HG03575 (cell line): ENCODE results near the gene HAO2.
"Not testable (repeated sequence)": the region's sequence is repeated elsewhere in the genome, so short reads cannot be mapped to it uniquely, and the experiment has no call there.

Source experiments
- ATAC-seq: cut with Tn5 transposase; IDR thresholded peaks from one replicate; pipeline ENCODE4 v1.9.1; 2021; ENCODE audit not compliant: unreplicated experiment, insufficient number of reproducible peaks, low FRiP score; ENCODE audit errors: extremely low read depth

Gene HAO2

GRCh38 chr1:119368554-119368953 lies at the start of gene HAO2:
HAO2 (plus strand) TSS chr1:119368785; CDS start chr1:119381086, 12,301 bp downstream.
- no peak for ATAC-seq

DNA sequence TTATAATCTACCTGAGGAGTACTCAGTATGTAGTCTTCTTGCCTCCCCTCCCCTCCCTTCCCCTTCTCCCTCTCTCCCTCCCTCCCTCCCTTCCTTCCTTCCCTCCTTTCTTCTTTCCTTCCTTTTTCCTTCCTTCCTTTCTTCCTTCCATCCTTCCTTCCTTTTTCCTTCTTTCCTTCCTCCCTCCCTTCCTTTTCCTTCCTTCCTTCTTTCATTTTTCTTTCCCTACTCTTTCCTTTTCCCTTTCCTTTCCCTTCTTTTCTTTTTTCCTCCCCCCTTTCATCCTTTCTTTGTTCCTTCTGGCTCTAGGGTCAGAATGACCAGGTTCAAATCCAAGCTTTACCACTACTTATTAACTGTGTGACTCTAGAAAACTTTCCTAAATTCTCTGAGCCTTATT lies 48.5 kb upstream of the HAO2 start:
- ATAC-seq, result no peak

DNA sequence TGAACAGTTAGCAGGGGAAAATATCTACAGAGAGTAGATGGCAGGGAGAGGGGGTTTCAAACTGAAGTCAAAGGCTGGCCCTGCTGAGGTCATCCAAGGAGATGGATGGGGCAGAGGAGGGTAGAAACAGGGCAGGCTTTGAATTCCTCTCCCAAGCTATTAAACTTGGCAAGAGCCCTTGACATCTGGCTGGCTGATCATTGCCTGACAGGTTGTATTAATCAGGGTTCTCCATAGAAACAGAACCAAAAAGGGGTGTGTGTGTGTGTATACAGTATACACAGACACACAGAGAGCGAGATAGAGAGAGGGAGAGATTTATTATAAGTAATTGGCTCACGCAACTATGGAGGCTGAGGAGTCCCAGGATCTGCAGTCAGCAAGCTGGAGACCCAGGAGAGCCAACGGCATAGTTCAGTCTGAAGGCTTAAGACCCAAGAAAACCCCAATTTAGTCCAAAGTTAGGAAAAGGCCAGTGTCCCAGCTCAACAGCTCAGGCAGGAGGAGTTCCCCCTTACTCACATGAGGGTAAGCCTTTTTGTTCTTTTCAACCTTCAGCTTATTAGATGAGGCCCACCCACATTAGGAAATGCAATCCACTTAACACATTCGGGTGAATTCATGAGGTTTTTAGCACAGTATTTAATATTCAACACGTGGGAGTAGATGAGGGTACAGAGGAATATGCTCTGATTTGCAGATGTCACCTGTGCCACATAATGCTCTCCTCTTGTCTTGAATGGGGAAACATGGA lies 46.7 kb upstream of the HAO2 start:
- ATAC-seq, result no peak

- ATAC-seq, result peak; percentile 94
Observed at GRCh38 chr1:119323216-119323982, 45.2 kb upstream of the HAO2 start.

DNA sequence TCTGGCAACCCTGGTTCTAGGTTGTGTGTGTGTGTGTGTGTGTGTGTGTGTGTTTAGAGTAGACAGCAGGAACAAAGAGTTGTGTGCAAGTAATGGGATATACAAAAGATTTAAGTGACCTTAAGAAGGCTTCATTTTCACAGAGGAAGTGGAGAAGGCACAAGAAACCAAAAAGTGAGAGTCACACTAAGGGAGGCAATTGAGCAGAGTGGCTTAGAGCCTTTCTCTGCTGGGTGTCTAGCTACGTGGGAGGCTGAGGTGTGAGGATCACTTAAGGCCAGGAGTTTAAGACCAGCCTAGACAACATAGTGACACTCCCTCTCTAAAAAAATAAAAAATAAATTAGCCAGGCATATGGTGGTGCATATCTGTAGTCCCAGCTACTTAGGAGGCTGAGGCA lies 44.4 kb upstream of the HAO2 start:
- no peak for ATAC-seq

DNA sequence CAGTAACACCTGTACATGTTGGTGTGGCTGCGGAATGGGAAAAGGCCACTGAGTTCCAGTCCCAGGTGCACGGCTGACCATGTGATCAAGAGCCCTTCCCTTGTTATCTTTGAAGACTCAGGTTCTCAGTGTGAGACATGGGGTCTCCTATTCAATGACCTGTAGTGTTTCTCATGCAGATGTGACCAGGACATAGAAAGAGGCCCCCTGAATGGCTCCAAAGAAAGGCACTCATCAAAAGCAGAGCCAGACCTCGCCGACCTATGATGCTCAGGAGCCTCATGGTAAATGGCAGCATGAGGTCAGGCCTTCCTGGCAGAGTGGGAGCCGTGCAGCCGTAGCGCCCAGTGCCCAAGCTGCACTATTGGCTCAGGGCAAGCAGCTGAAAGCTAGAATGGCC lies 42.3 kb upstream of the HAO2 start:
- ATAC-seq, result no peak

DNA sequence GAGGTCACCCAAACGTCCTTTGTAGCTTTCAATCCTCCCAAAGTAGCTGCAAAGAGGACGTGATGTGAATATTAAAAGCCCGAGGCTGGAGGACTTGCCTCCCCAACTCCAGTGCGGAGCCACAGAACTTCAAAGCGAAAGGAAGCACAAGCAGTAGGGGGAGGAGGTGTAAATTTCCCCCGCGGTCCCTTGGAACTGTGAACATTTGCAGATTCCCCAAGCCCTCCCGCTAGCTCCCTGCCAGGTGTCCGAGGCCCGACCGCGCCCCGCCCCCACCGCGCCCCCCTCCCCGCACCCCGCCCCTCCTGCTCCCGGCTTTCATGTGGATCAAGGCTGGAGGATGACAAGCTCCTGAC lies 41.5 kb upstream of the HAO2 start:
- no peak for ATAC-seq

GRCh38 chr1:119327450-119328155 lies 41.0 kb upstream of the HAO2 start:
- no peak for ATAC-seq

- ATAC-seq, result no peak
Observed at GRCh38 chr1:119329541-119330461, 38.8 kb upstream of the HAO2 start.

DNA sequence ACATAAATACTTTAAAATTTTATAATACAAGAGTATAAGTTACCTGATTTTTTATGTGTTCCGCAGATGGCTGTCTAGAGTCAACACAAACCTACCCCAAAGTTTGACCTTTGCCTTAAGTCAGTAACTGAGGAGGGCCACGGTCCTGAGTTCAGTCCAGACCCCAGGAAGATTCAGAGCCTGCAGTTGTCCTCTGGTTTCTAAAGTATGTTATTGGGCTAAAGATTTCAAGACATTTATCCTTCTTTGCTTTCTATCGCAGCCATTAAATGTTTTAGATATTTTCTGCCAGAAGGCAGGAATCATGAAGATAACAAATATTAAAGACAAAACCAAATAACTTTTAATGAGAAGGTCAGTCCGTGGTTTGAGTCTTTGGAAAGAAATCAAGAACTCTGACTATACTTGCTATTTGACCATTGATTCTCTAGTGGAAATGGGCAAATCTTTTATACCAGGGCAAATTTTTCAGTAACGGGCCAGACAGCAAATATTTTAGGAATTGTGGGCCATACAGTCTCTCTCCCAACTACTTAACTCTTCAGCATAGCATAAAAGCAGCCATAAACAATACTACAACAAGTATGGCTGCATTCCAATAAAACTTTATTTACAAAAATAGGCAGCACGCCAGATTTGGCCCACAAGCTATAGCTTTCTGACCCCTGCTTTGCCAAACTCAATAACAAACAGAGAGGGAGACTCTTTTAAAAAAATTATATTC lies 38.0 kb upstream of the HAO2 start:
- no peak for ATAC-seq

GRCh38 chr1:119331190-119331515 lies 37.4 kb upstream of the HAO2 start:
- ATAC-seq, result no peak

- no peak for ATAC-seq
Observed at GRCh38 chr1:119331915-119332314, 36.7 kb upstream of the HAO2 start.

DNA sequence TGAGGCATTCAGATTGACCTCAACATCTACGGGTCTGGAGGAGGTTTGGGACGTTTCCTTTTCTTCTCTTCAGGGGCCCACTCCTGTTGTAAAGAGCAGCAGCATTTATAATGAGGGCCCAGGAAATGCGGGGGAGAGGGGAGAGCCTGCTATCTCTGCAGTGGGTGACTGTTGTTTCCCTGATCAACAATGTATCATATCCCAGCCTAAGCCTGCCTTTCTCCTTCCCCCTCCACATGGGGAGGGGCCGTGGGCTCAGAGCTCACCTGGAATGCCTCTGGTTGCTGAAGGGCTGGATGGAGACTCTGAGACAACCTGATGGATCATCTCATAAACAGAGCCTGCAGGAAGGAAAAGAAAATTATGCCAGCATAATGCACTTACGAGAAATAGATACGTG lies 36.0 kb upstream of the HAO2 start:
- ATAC-seq, result no peak

- ATAC-seq, result no peak
Observed at GRCh38 chr1:119333163-119333896, 35.3 kb upstream of the HAO2 start.

DNA sequence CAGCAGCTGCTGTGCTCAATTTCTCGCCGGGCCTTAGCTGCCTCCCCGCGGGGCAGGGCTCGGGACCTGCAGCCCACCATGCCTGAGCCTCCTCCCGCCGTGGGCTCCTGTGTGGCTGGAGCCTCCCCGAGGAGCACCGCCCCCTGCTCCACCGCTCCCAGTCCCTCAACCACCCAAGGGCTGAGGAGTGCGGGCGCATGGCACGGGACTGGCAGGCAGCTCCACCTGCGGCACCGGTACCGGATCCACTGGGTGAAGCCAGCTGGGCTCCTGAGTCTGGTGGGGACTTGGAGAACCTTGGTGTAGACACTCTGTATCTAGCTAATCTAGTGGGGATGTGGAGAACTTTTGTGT lies 34.7 kb upstream of the HAO2 start:
- not testable (repeated sequence) for ATAC-seq

DNA sequence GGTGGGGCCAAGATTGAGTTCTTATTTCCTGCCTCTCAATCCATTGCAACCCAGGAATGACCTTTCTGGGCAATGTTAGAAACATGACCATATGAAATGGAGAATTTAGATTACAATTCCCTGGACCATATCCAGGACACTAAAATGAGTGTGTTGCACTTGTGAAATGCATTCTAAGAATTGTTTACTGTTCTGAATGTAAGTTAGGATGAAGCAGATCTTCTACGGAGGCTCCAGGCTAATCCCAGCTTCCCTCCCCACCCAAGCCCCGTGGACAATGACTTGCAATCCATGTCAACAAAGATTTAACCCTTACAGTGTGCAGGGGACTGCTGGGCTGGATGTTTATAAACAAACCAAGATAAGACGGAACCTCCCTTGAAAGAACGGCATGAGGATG lies 31.7 kb upstream of the HAO2 start:
- ATAC-seq, result no peak

DNA sequence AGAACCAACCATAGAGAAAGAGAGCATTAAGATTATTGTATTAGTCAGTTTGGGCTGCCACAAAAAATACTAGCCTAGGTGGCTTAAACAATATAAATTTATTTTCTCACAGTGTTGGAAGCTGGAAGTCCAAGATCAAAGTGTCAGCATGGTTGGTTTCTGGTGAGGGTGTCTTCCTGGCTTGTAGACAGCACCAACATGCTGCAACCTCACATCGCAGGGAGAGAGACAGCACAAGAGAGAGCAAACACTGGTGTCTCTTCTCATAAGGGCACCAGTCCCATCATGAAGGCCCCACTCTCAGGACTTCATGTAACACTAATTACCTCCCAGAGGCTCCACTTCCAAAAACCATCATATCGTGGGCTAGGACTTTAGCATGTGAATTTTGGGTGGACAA lies 30.6 kb upstream of the HAO2 start:
- no peak for ATAC-seq

DNA sequence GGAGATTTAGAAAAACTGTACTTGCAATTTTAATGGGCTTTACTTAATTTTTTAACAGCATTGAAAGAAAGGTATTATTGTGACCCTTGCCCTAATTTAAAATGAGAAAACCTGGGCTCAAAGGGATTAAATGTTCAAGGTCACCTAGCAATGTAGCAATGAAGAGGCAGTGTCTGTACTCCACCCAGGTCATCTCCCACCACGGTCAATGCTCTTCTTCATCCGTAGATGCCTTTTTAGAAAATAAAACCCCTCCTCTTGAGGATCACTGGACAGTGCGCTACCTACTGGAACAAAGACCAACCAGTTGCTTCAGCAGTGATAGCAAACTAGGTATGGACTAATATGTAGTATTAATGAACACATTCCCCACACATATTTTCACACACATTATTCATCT lies 29.8 kb upstream of the HAO2 start:
- no peak for ATAC-seq
